Measurements from ENCODE around the gene TOR3A. TPM values are rescaled to one million over a fixed set of nuclear protein-coding genes. Genes with fewer than 3 reads are reported as not detected.

The TOR3A gene
- total and polyA plus RNA-seq, 2 of the 8 experiments (the other 6 are each of a cell fraction or from before 2014, with no cell fraction given), result 15.3 to 21.4 TPM

DNA sequence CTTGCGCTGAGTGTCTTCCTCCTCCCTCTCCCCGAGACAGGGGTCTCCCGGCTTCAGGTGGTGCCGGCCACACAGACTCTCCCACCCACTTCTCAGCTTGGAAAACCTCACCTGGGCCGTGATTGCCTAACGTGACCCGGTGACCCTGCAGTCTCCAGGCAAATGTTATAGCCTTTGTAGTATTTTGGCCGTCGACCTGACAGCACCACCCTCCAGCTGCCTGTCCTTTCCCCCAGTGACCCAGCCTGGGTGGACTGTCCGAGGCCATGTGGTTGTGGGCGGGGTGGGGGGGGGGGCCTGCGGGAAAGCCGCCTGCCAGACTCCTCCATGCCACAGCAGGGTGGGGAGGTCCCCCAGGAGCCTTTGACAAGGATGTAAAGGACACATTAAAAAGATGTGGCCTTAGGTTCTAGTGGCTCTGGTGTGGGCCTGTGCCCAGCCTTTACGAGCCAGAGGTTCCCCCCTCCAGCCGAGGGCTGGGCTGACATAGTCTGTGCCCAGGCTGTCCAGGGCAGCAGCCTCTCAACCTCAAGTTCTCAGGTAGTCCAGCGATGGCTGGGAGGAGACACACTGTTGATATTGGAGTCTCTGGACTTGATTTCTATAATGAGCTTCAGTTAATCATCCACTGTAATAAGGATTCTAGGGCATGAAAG lies 8.1 kb downstream of the TOR3A start:
- H3K23ac ChIP-seq (ENCODE audit: insufficient read length), result no peak overlapping the region
- 86% methylated on average over 14 of the region's 16 CpGs; no CpG with 5 or more reads in 1 of the 2 experiments for WGBS, 2 experiments (ENCODE audit: extremely low coverage in 1 of 2, insufficient coverage in 1 of 2, insufficient read length in 1 of 2, insufficient replicate concordance in 2 of 2, low coverage in 1 of 2, low lambda C conversion rate in 2 of 2, missing lambda C conversion rate in 1 of 2)
- no peak overlapping the region for H2BK12ac ChIP-seq (ENCODE audit: low read depth, low read length)
- H3K14ac ChIP-seq (ENCODE audit: insufficient read length), result no peak overlapping the region
- CTCF ChIA-PET (ENCODE audit: partially characterized antibody), result interaction anchor here (0.9 to 5.7 kb wide), 8 partner anchors 10 to 281 kb away, joined by 3 to 41 read pairs (median 4); no protein-coding TSS in a partner anchor
- H2BK20ac ChIP-seq (ENCODE audit: low read length), result no peak overlapping the region
- H2BK120ac ChIP-seq (replicated peaks; ENCODE audit: low read depth, low read length), result no peak overlapping the region
- DNase-seq (ENCODE audit: low read depth in 1 of 2, low spot score in 2 of 2) (no peak), FAIRE-seq (no peak)
- H3K23me2 ChIP-seq (ENCODE audit: low read depth, low read length), result no peaks in the 10 kb centered on the region; the same call in 1 of the 2 replicates
- no peaks in the 10 kb centered on the region for H3K9me3 ChIP-seq (ENCODE audit: insufficient read depth in 2 of 2, low read depth in 1 of 2, low read length in 1 of 2)
- H3K79me1 ChIP-seq (ENCODE audit: low read depth, low read length), result peaks cover 8% of the 10 kb centered on the region; the same call in 1 of the 2 replicates
- no peak overlapping the region for H3K4ac ChIP-seq (replicated peaks; ENCODE audit: insufficient read length, low read depth, low read length)
- H2AK5ac ChIP-seq (ENCODE audit: low read depth, low read length), result no peak overlapping the region
- no peak overlapping the region for H3K18ac ChIP-seq (ENCODE audit: extremely low read depth, low read length)
- peaks cover 0 to 19% (median 12%) of the 10 kb centered on the region in 4 experiments; a peak in 6 of 7 replicates for H3K4me1 ChIP-seq (replicated peaks in 1 of 4; ENCODE audit: control insufficient read depth in 3 of 4, insufficient read depth in 4 of 4, low read length in 3 of 4)
- no peak overlapping the region for H2BK15ac ChIP-seq (ENCODE audit: low read length)
- H4K91ac ChIP-seq (replicated peaks; ENCODE audit: insufficient read length, low read length), result no peak overlapping the region
- no peaks in the 10 kb centered on the region for H3K27me3 ChIP-seq (replicated peaks in 1 of 4; ENCODE audit: control insufficient read depth in 3 of 4, extremely low read depth in 1 of 4, insufficient read depth in 3 of 4, low read length in 3 of 4)
- H3K79me2 ChIP-seq (ENCODE audit: control insufficient read depth in 1 of 2, insufficient read depth in 2 of 2, low read length in 2 of 2), result peaks cover 0 to 17% of the 10 kb centered on the region in 2 experiments; a peak in 1 of 4 replicates
- H4K20me1 ChIP-seq (replicated peaks in 1 of 2; ENCODE audit: control insufficient read depth in 1 of 2, insufficient read depth in 2 of 2, low read length in 2 of 2), result peaks cover 5 to 7% of the 10 kb centered on the region in 2 experiments
- H3K4me2 ChIP-seq (ENCODE audit: insufficient read depth in 1 of 2, low read depth in 2 of 2, low read length in 2 of 2), result 0 out of 4 replicates have a peak overlapping the region, but pooled peaks have one; percentile 0 to 73
- no peak overlapping the region for H3K56ac ChIP-seq (replicated peaks; ENCODE audit: insufficient read length, low read depth, low read length)
- no peak overlapping the region for H3K9ac ChIP-seq (replicated peaks in 1 of 4; ENCODE audit: extremely low read depth in 1 of 4, low read depth in 3 of 4, low read length in 3 of 4)
- no peak overlapping the region for H3K4me3 ChIP-seq (ENCODE audit: extremely low read depth in 1 of 4, insufficient read depth in 2 of 4, low read depth in 3 of 4, low read length in 4 of 4)
- POLR2A ChIA-PET (ENCODE audit: partially characterized antibody), result interaction anchor here (0.6 to 1.4 kb wide), 2 partner anchors 9 to 14 kb away, joined by 3 to 4 read pairs; partner anchors contain the start of gene TOR3A
- H2AFZ ChIP-seq (ENCODE audit: low read length), result no peak overlapping the region
- H2BK5ac ChIP-seq (ENCODE audit: low read depth, low read length), result no peak overlapping the region
- no peak overlapping the region for H3K27ac ChIP-seq (ENCODE audit: low read depth, low read length)
- H4K8ac ChIP-seq (ENCODE audit: extremely low read depth, insufficient read depth, low read length), result no peak overlapping the region
- H4K5ac ChIP-seq (ENCODE audit: insufficient read length, low read depth, low read length), result no peak overlapping the region
- H3K36me3 ChIP-seq (ENCODE audit: control insufficient read depth in 2 of 4, insufficient read depth in 4 of 4, low read length in 3 of 4), result peaks cover 5 to 28% (median 18%) of the 10 kb centered on the region in 4 experiments
- TF ChIP-seq TAF7 (optimal IDR thresholded peaks at IDR 0.05; ENCODE audit: borderline replicate concordance, low read depth, low read length), result no peak
- no peak for TF ChIP-seq BRCA1 (IDR thresholded peaks at IDR 0.05; ENCODE audit: low read depth, low read length)
- no peak for TF ChIP-seq SP1 (IDR thresholded peaks at IDR 0.05; ENCODE audit: low read depth, low read length)

All from H1 (cell line).